GM19452 (cell line): ENCODE data around the gene PURA.
"Not testable (repeated sequence)": the region's sequence is repeated elsewhere in the genome, so short reads cannot be mapped to it uniquely, and the experiment has no call there.

Experiments used
- ATAC-seq: cut with Tn5 transposase; IDR thresholded peaks from one replicate; pipeline ENCODE4 v1.9.1; 2021; ENCODE audit not compliant: unreplicated experiment

PURA gene

GRCh38 chr5:140134277-140134935, 20.5 kb downstream of the PURA start:
- ATAC-seq, result no peak

- no peak for ATAC-seq
These were observed 21.2 kb downstream of the PURA start for GRCh38 chr5:140135127-140135526.

- ATAC-seq, result no peak
These were observed 22.7 kb downstream of the PURA start for GRCh38 chr5:140136624-140137023.

GRCh38 chr5:140140435-140140834, 26.5 kb downstream of the PURA start:
- no peak for ATAC-seq

GRCh38 chr5:140141241-140141640, 27.3 kb downstream of the PURA start:
- no peak for ATAC-seq

GRCh38 chr5:140142246-140142645, 28.3 kb downstream of the PURA start:
- no peak for ATAC-seq

GRCh38 chr5:140142856-140143255, 28.9 kb downstream of the PURA start:
- ATAC-seq, result no peak

GRCh38 chr5:140143521-140144258, 29.8 kb downstream of the PURA start:
- no peak for ATAC-seq

- no peak for ATAC-seq
These were observed 31.3 kb downstream of the PURA start for GRCh38 chr5:140145256-140145655.

- peak; percentile 70 for ATAC-seq
These were observed 32.1 kb downstream of the PURA start for GRCh38 chr5:140145818-140146522.

GRCh38 chr5:140146523-140146842, 32.6 kb downstream of the PURA start:
- no peak for ATAC-seq

- no peak for ATAC-seq
These were observed 33.6 kb downstream of the PURA start for GRCh38 chr5:140147460-140147859.

- no peak for ATAC-seq
These were observed 34.6 kb downstream of the PURA start for GRCh38 chr5:140148508-140148907.

GRCh38 chr5:140150201-140150600, 36.3 kb downstream of the PURA start:
- no peak for ATAC-seq

GRCh38 chr5:140151144-140152021, 37.5 kb downstream of the PURA start:
- no peak for ATAC-seq

- no peak for ATAC-seq
These were observed 38.4 kb downstream of the PURA start for GRCh38 chr5:140152022-140152999.

- no peak for ATAC-seq
These were observed 39.3 kb downstream of the PURA start for GRCh38 chr5:140153255-140153654.

GRCh38 chr5:140153905-140154304, 40.0 kb downstream of the PURA start:
- ATAC-seq, result no peak

- not testable (repeated sequence) for ATAC-seq
These were observed 40.9 kb downstream of the PURA start for GRCh38 chr5:140154710-140155381.
